IMR-90 (cell line): ENCODE data around the gene SSH2.

Experiments used
- BHLHE40 ChIP-seq: fragments of 150-350 bp; IDR thresholded peaks from 2 replicates; pipeline ENCODE4 v1.6.1; 2016; ENCODE audit warnings: mild to moderate bottlenecking, low read depth, low read length
- CEBPB ChIP-seq: IDR thresholded peaks from 2 replicates; pipeline ENCODE4 v1.6.1; 2012; ENCODE audit warnings: low read depth, low read length, improper control_type of control experiment
- CHD1 ChIP-seq: IDR thresholded peaks from 2 replicates; pipeline ENCODE4 v1.6.1; 2012; ENCODE audit warnings: low read depth, low read length, improper control_type of control experiment
- CTCF ChIP-seq: conservative IDR thresholded peaks from 2 replicates; pipeline ENCODE4 v1.5.1; 2012; ENCODE audit warnings: mild to moderate bottlenecking, low read depth, low read length, improper control_type of control experiment
- MAFK ChIP-seq: IDR thresholded peaks from 2 replicates; pipeline ENCODE4 v1.6.1; 2012; ENCODE audit warnings: low read depth, low read length, improper control_type of control experiment
- MAZ ChIP-seq: IDR thresholded peaks from 2 replicates; pipeline ENCODE4 v1.6.1; 2012; ENCODE audit warnings: low read depth, mild to moderate bottlenecking, low read length, improper control_type of control experiment, moderate library complexity, borderline replicate concordance
- MXI1 ChIP-seq: IDR thresholded peaks from 2 replicates; pipeline ENCODE4 v1.6.1; 2012; ENCODE audit warnings: low read depth, mild to moderate bottlenecking, low read length, moderate library complexity, borderline replicate concordance
- POLR2A ChIP-seq: IDR thresholded peaks from 2 replicates; pipeline ENCODE4 v1.6.1; 2012; ENCODE audit warnings: mild to moderate bottlenecking, low read depth, low read length
- RAD21 ChIP-seq: IDR thresholded peaks from 2 replicates; pipeline ENCODE4 v1.6.1; 2012; ENCODE audit warnings: low read length, improper control_type of control experiment
- SMC3 ChIP-seq: fragments of 150-350 bp; IDR thresholded peaks from 2 replicates; pipeline ENCODE4 v1.6.1; 2016; ENCODE audit warnings: low read depth, mild to moderate bottlenecking, antibody characterized with exemption, low read length, moderate library complexity
- TF ChIP-seq, protein P1 (sequence below): fragments of 150-350 bp; IDR thresholded peaks from 2 replicates; pipeline ENCODE4 v1.6.1; 2017; ENCODE audit warnings: mild to moderate bottlenecking, antibody characterized with exemption, low read length, low read depth

- TF ChIP-seq CTCF (no peak), POLR2A (no peak), CEBPB (no peak), MXI1 (no peak), RAD21 (no peak), MAZ (no peak), MAFK (no peak), CHD1 (no peak), BHLHE40 (no peak), SMC3 (no peak)
- TF ChIP-seq, protein P1, sequence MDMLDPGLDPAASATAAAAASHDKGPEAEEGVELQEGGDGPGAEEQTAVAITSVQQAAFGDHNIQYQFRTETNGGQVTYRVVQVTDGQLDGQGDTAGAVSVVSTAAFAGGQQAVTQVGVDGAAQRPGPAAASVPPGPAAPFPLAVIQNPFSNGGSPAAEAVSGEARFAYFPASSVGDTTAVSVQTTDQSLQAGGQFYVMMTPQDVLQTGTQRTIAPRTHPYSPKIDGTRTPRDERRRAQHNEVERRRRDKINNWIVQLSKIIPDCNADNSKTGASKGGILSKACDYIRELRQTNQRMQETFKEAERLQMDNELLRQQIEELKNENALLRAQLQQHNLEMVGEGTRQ = no peak
Observed at GRCh38 chr17:29686993-29687590, 242.9 kb downstream of the SSH2 start.
